Gastroesophageal sphincter (tissue), 4 donors: ENCODE data around the gene FBXW5. TPM values are rescaled to one million over a fixed set of nuclear protein-coding genes. Genes with fewer than 3 reads are reported as not detected.
A peak's percentile ranks its signal among the peaks of the same experiment; 100 is the strongest.

Experiments used
- ATAC-seq: fragments of 150-250 bp; one replicate; pipeline ENCODE4 v1.9.1; 2016; ENCODE audit warnings: mild to moderate bottlenecking, moderate library complexity
- H3K27ac ChIP-seq, 4 donors: fragments of 200-600 bp; sonication (generic) in 3 of 4; 1 replicate in 3 of 4; 2 replicates in 1 of 4; pipeline ENCODE4 v1.5.1; 2016 to 2019
- H3K27me3 ChIP-seq: fragments of 200-600 bp; sonication (generic); one replicate; pipeline ENCODE4 v1.5.1; 2019
- H3K36me3 ChIP-seq, 2 donors: fragments of 200-600 bp; sonication (generic); one replicate each; pipeline ENCODE4 v1.5.1; 2019; ENCODE audit warnings: control low read depth in 1 of 2
- H3K4me1 ChIP-seq, 3 donors: fragments of 200-600 bp; sonication (generic); 1 replicate in 2 of 3; 2 replicates in 1 of 3; pipeline ENCODE4 v1.5.1; 2016 to 2019; ENCODE audit warnings: control low read depth in 2 of 3
- H3K4me3 ChIP-seq, 2 donors: fragments of 200-600 bp; sonication (generic); one replicate each; pipeline ENCODE4 v1.5.1; 2019; ENCODE audit warnings: mild to moderate bottlenecking in 1 of 2, moderate library complexity in 1 of 2
- H3K9me3 ChIP-seq, 3 donors: fragments of 200-600 bp; sonication (generic); one replicate each; pipeline ENCODE4 v1.5.1; 2017 to 2019; ENCODE audit warnings: control low read depth in 2 of 3
- CTCF ChIP-seq, 4 experiments: fragments of 200-600 bp in 2 of 4; fragments of 450-650 bp in 2 of 4; sonication (generic) in 1 of 4; IDR thresholded peaks; one replicate each; pipeline ENCODE4 v1.5.1; 2017 to 2019; ENCODE audit warnings: antibody characterized with exemption in 4 of 4, mild to moderate bottlenecking in 2 of 4, moderate library complexity in 2 of 4
- EP300 ChIP-seq: sonication (generic); formaldehyde crosslinking; IDR thresholded peaks from one replicate; pipeline ENCODE4 v1.6.1; 2017; ENCODE audit warnings: antibody characterized with exemption, mild to moderate bottlenecking
- POLR2A ChIP-seq, 2 donors: fragments of 450-650 bp; IDR thresholded peaks; one replicate each; pipeline ENCODE4 v1.6.1; 2017; ENCODE audit warnings: antibody characterized with exemption in 2 of 2, mild to moderate bottlenecking in 2 of 2, moderate library complexity in 1 of 2
- POLR2AphosphoS5 ChIP-seq: sonication (generic); formaldehyde crosslinking; IDR thresholded peaks from one replicate; pipeline ENCODE4 v1.6.1; 2017; ENCODE audit warnings: antibody characterized with exemption
- WGBS, 2 donors: methylation state at CpG; one replicate each; pipeline ENCODE4 v1.1.5; 2018; ENCODE audit warnings: low coverage in 1 of 2; 5-methylcytosine and 5-hydroxymethylcytosine counted together
- total RNA-seq, 4 donors: library from RNA; depleted of rRNA; stranded (reverse); fragments of >200 nt; gene quantifications; one replicate each; pipeline ENCODE4 v1.1.0, GENCODE V29; 2016

Gene FBXW5
- total RNA-seq, 4 donors from 2014 or later, result 171 to 310 (median 236) TPM

DNA sequence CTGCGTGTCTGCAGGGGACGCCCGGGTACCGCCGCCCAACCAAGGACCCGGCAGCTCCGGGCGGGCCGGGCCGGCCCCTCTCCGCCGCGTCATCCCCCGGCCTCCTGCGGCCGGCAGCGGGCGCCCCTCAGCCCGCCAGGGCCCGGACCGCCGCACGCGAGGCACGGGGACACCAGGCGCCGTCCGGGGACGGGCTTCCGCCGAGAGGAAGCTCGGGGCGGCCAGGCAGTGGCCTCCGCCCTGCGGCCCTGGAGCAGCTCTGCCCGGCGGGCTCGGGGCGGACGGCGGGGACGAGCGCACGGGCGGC is 373 bp downstream of the FBXW5 start:
- H3K9me3 ChIP-seq, result no peaks in the 10 kb centered on the region
- H3K4me1 ChIP-seq, result peaks cover 0 to 45% (median 18%) of the 10 kb centered on the region in 3 donors
- H3K27ac ChIP-seq, result peak overlapping the region; percentile 48 to 96 (median 94)
- H3K27me3 ChIP-seq, result no peaks in the 10 kb centered on the region
- H3K4me3 ChIP-seq, result peak overlapping the region; percentile 61 to 96
- ATAC-seq, result peak; percentile 70
- TF ChIP-seq EP300 (no peak), CTCF (IDR thresholded peaks at IDR 0.05) (no peak), POLR2A (IDR thresholded peaks at IDR 0.05) (no peak), POLR2AphosphoS5 (no peak)
- H3K36me3 ChIP-seq, result peaks cover 0 to 42% of the 10 kb centered on the region in 2 donors
- no CpG with 5 or more reads among the region's 45 CpGs for WGBS, 2 donors

DNA sequence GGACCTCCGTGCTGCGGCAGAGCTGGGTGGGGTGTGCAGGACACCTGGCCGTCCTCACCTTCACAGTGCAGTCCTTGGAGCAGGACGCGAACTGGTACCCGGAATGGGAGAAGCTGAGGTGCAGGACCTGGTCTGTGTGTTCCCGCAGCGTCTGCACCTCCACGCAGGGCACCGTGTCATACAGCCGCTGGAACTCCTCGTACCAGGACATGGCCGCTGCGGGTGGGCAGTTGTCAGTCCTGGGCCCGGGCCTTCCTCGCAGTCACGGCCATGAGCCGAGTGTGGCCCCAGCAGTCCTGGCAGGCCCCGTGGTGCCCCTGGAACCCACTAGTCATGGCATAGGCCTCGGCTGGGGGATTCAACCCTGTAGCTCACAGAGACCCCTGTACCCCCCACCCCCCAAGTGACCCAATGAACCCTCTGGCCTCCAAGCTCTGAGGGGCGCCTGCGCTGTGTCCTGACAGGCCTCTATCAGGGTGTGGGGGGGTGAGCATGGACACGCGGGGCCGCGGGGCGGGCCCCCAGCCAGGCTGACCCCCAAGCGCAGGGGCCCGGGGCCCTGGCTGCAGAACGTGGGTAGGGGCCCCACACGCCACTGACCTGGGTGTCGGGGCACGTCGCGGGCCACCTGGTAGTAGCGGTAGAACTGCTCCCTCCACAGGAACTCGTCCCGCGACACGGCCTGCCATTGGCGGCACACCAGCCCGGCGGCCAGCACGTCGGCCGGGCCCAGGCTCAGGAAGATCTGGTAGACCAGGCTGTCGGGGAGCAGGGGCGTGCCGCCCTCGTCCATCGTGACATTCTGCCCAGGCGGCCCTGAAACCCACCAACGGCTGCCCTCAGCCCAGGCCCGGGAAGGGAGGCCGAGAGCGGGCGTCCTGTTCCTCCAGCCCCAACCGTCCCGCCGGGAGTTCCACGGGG is 987 bp downstream of the FBXW5 start:
- Histone ChIP-seq H3K4me3 (peak overlapping the region; percentile 61 to 96), H3K36me3 (peaks cover 0 to 45% of the 10 kb centered on the region in 2 donors), H3K27ac (peak overlapping the region in 3 of 4 donors; percentile 94 to 96 (median 94)), H3K4me1 (peaks cover 0 to 39% (median 16%) of the 10 kb centered on the region in 3 donors), H3K9me3 (no peaks in the 10 kb centered on the region), H3K27me3 (no peaks in the 10 kb centered on the region)
- WGBS, 2 donors, result no CpG with 5 or more reads among the region's 61 CpGs
- ATAC-seq, result no peak
- TF ChIP-seq EP300 (no peak), POLR2A (IDR thresholded peaks at IDR 0.05) (no peak)

DNA sequence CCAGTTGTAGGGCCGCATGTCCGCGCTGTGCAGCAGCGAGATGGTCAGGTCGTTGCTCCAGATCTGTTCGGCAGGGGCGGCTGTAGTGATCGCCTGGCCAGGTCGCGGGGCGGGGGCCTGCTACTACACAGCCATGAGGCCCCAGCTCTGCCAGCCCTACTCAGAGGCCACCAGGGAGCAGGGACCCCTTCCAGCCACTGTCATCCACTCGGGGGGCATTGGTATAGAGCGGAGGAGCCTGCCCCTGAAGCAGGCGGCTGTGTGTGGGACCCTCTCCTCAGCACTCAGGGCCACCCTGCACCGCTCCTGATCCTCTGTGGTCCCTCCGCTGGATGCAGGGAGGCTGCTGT is 1.7 kb downstream of the FBXW5 start:
- no peaks in the 10 kb centered on the region for H3K9me3 ChIP-seq
- no peak for ATAC-seq
- no peaks in the 10 kb centered on the region for H3K27me3 ChIP-seq
- no CpG with 5 or more reads among the region's 16 CpGs for WGBS, 2 donors
- H3K4me3 ChIP-seq, result peak overlapping the region in 1 of 2 donors; percentile 96
- H3K4me1 ChIP-seq, result peaks cover 0 to 33% (median 16%) of the 10 kb centered on the region in 3 donors
- TF ChIP-seq POLR2A (IDR thresholded peaks at IDR 0.05) (no peak), EP300 (no peak), POLR2AphosphoS5 (no peak), CTCF (IDR thresholded peaks at IDR 0.05) (no peak)
- H3K36me3 ChIP-seq, result peaks cover 0 to 45% of the 10 kb centered on the region in 2 donors
- peak overlapping the region in 1 of 4 donors; percentile 94 for H3K27ac ChIP-seq

- Histone ChIP-seq H3K27ac (no peak overlapping the region), H3K4me3 (peak overlapping the region in 1 of 2 donors; percentile 96), H3K27me3 (no peaks in the 10 kb centered on the region), H3K9me3 (no peaks in the 10 kb centered on the region), H3K4me1 (peaks cover 0 to 29% (median 16%) of the 10 kb centered on the region in 3 donors), H3K36me3 (peaks cover 0 to 45% of the 10 kb centered on the region in 2 donors)
- no peak for TF ChIP-seq POLR2A (IDR thresholded peaks at IDR 0.05)
- no peak for TF ChIP-seq CTCF (IDR thresholded peaks at IDR 0.05)
- TF ChIP-seq POLR2AphosphoS5, result no peak
- TF ChIP-seq EP300, result no peak
- no peak for ATAC-seq
- 75% methylated on average over 6 of the region's 60 CpGs; no CpG with 5 or more reads in 1 of the 2 donors for WGBS, 2 donors
Measured at GRCh38 chr9:136942112-136942880, 2.2 kb downstream of the FBXW5 start.

GRCh38 chr9:136941231-136942111 is 3.1 kb downstream of the FBXW5 start:
- H3K36me3 ChIP-seq, result peaks cover 0 to 45% of the 10 kb centered on the region in 2 donors
- H3K27me3 ChIP-seq, result no peaks in the 10 kb centered on the region
- no peak for ATAC-seq
- TF ChIP-seq CTCF (IDR thresholded peaks at IDR 0.05), result no peak
- no peak for TF ChIP-seq EP300
- no peak for TF ChIP-seq POLR2A (IDR thresholded peaks at IDR 0.05)
- TF ChIP-seq POLR2AphosphoS5, result no peak
- no peaks in the 10 kb centered on the region for H3K9me3 ChIP-seq
- H3K4me3 ChIP-seq, result no peak overlapping the region
- peaks cover 0 to 29% (median 16%) of the 10 kb centered on the region in 3 donors for H3K4me1 ChIP-seq
- no peak overlapping the region for H3K27ac ChIP-seq
- no CpG with 5 or more reads among the region's 55 CpGs for WGBS, 2 donors
